ENCODE data around the gene SLC16A13.

Gene SLC16A13

GRCh38 chr17:7011942-7012254 is 23.9 kb upstream of the SLC16A13 start:
- no peak for DNase-seq (ENCODE audit: low read depth)

- peak; percentile 99 for DNase-seq (ENCODE audit: low read depth)
Measured at GRCh38 chr17:7014261-7014994, 21.4 kb upstream of the SLC16A13 start.

- no peak for DNase-seq (ENCODE audit: low read depth)
Measured at GRCh38 chr17:7014995-7015958, 20.5 kb upstream of the SLC16A13 start.

GRCh38 chr17:7016418-7016817 is 19.4 kb upstream of the SLC16A13 start:
- no peak for DNase-seq (ENCODE audit: low read depth)

GRCh38 chr17:7016886-7017826 is 18.7 kb upstream of the SLC16A13 start:
- DNase-seq (ENCODE audit: low read depth), result no peak

GRCh38 chr17:7017827-7018200 is 18.0 kb upstream of the SLC16A13 start:
- DNase-seq (ENCODE audit: low read depth), result no peak

GRCh38 chr17:7018331-7018964 is 17.4 kb upstream of the SLC16A13 start:
- no peak for DNase-seq (ENCODE audit: low read depth)

GRCh38 chr17:7019367-7019766 is 16.4 kb upstream of the SLC16A13 start:
- no peak for DNase-seq (ENCODE audit: low read depth)

GRCh38 chr17:7019839-7020519 is 15.8 kb upstream of the SLC16A13 start:
- DNase-seq (ENCODE audit: low read depth), result peak; percentile 42

GRCh38 chr17:7020894-7021664 is 14.7 kb upstream of the SLC16A13 start:
- no peak for DNase-seq (ENCODE audit: low read depth)

- peak; percentile 56 for DNase-seq (ENCODE audit: low read depth)
Measured at GRCh38 chr17:7021993-7022778, 13.6 kb upstream of the SLC16A13 start.

- no peak for DNase-seq (ENCODE audit: low read depth)
Measured at GRCh38 chr17:7022781-7023571, 12.8 kb upstream of the SLC16A13 start, which contains the start of gene BCL6B. Gene BCL6B (plus strand): TSS chr17:7023050. CDS start chr17:7023672, 622 bp downstream.

GRCh38 chr17:7023576-7024401 is 12.0 kb upstream of the SLC16A13 start:
- peak; percentile 76 for DNase-seq (ENCODE audit: low read depth)

GRCh38 chr17:7024402-7024785 is 11.4 kb upstream of the SLC16A13 start:
- no peak for DNase-seq (ENCODE audit: low read depth)

- no peak for DNase-seq (ENCODE audit: low read depth)
Measured at GRCh38 chr17:7025245-7025644, 10.6 kb upstream of the SLC16A13 start.

GRCh38 chr17:7026471-7027115 is 9.2 kb upstream of the SLC16A13 start:
- no peak for DNase-seq (ENCODE audit: low read depth)

GRCh38 chr17:7027335-7027734 is 8.5 kb upstream of the SLC16A13 start:
- no peak for DNase-seq (ENCODE audit: low read depth)
